WTC11 (cell line): ENCODE results near the gene CYP27C1. TPM values are rescaled to one million over a fixed set of nuclear protein-coding genes. Genes with fewer than 3 reads are reported as not detected.

Experiments
- ATAC-seq: fragments of 200-7000 bp; cut with Tn5 transposase; 2 replicates; pipeline ENCODE4 v1.10.0; 2021; ENCODE audit warnings: mild to moderate bottlenecking, moderate library complexity
- CTCF ChIA-PET: fragments of 300-600 bp; sonication (Branson Sonifier 250); formaldehyde crosslinking; loops from one replicate; lab custom pipeline; 2021; ENCODE audit warnings: antibody characterized with exemption; lab: Charles Lee
- POLR2A ChIA-PET: fragments of 350-600 bp; sonication (Branson Sonifier 250); formaldehyde crosslinking; loops from one replicate; lab custom pipeline; 2021; ENCODE audit warnings: antibody characterized with exemption; lab: Charles Lee
- DNase-seq: peaks from one replicate; pipeline ENCODE4 v3.0.0; 2021; ENCODE audit warnings: low spot score
- H3K27ac Mint-ChIP-seq: 2 replicates; pipeline ENCODE4 v1.8.0; 2021; ENCODE audit warnings: mixed read lengths
- H3K27me3 Mint-ChIP-seq: 2 replicates; pipeline ENCODE4 v1.8.0; 2021; ENCODE audit warnings: low read depth, mild to moderate bottlenecking, moderate library complexity, mixed read lengths
- H3K36me3 Mint-ChIP-seq: 2 replicates; pipeline ENCODE4 v1.8.0; 2021; ENCODE audit warnings: mixed read lengths
- H3K4me1 Mint-ChIP-seq: 2 replicates; pipeline ENCODE4 v1.8.0; 2022; ENCODE audit warnings: mixed read lengths
- H3K4me3 Mint-ChIP-seq: 2 replicates; pipeline ENCODE4 v1.8.0; 2021; ENCODE audit warnings: mild to moderate bottlenecking, moderate library complexity, mixed read lengths
- H3K9me3 Mint-ChIP-seq: 2 replicates; pipeline ENCODE4 v1.8.0; 2021; ENCODE audit warnings: mixed read lengths
- ARID4B ChIP-seq: sonication (generic); formaldehyde crosslinking; IDR thresholded peaks from 2 replicates; pipeline ENCODE4 v1.8.0; 2023; ENCODE audit warnings: missing genetic modification reagents, mild to moderate bottlenecking, borderline replicate concordance
- ATF1 ChIP-seq: sonication (generic); formaldehyde crosslinking; IDR thresholded peaks from 2 replicates; pipeline ENCODE4 v1.8.1; 2023; ENCODE audit warnings: mild to moderate bottlenecking, moderate library complexity, missing genetic modification reagents
- ATF2 ChIP-seq: sonication (generic); formaldehyde crosslinking; IDR thresholded peaks from 2 replicates; pipeline ENCODE4 v1.8.1; 2022; ENCODE audit warnings: low read depth, missing genetic modification reagents, borderline replicate concordance
- CDX4 ChIP-seq: fragments of 250-450 bp; sonication (Bioruptor Pico); IDR thresholded peaks from 2 replicates; pipeline ENCODE4 v1.9.0; 2021; ENCODE audit warnings: moderate library complexity, mild to moderate bottlenecking, inconsistent platforms, borderline replicate concordance
- CREB1 ChIP-seq: sonication (generic); formaldehyde crosslinking; IDR thresholded peaks from 2 replicates; pipeline ENCODE4 v1.8.0; 2023; ENCODE audit warnings: mild to moderate bottlenecking, missing genetic modification reagents
- E2F1 ChIP-seq: sonication (generic); formaldehyde crosslinking; IDR thresholded peaks from 2 replicates; pipeline ENCODE4 v1.8.0; 2022; ENCODE audit warnings: mild to moderate bottlenecking, missing genetic modification reagents
- E2F4 ChIP-seq: sonication (generic); formaldehyde crosslinking; IDR thresholded peaks from 2 replicates; pipeline ENCODE4 v1.8.1; 2022; ENCODE audit warnings: low read depth, mild to moderate bottlenecking, moderate library complexity, missing genetic modification reagents, borderline replicate concordance
- ERG ChIP-seq: fragments of 250-450 bp; sonication (Bioruptor Pico); IDR thresholded peaks from 2 replicates; pipeline ENCODE4 v1.8.0; 2021; ENCODE audit warnings: mild to moderate bottlenecking
- ETV6 ChIP-seq: sonication (generic); formaldehyde crosslinking; IDR thresholded peaks from 2 replicates; pipeline ENCODE4 v1.8.1; 2022; ENCODE audit warnings: mild to moderate bottlenecking, missing genetic modification reagents
- GABPB1 ChIP-seq: sonication (generic); formaldehyde crosslinking; IDR thresholded peaks from 2 replicates; pipeline ENCODE4 v1.8.1; 2023; ENCODE audit warnings: mild to moderate bottlenecking, missing genetic modification reagents
- GRHL2 ChIP-seq: fragments of 250-450 bp; sonication (Bioruptor Pico); IDR thresholded peaks from 2 replicates; pipeline ENCODE4 v1.8.0; 2022; ENCODE audit warnings: mild to moderate bottlenecking, moderate library complexity; ENCODE audit not compliant: insufficient replicate concordance, severe bottlenecking
- MAX ChIP-seq: sonication (generic); formaldehyde crosslinking; IDR thresholded peaks from 2 replicates; pipeline ENCODE4 v1.8.0; 2022; ENCODE audit warnings: mild to moderate bottlenecking, missing genetic modification reagents
- MLX ChIP-seq: sonication (generic); formaldehyde crosslinking; IDR thresholded peaks from 2 replicates; pipeline ENCODE4 v1.8.1; 2023; ENCODE audit warnings: mild to moderate bottlenecking, missing genetic modification reagents, moderate library complexity
- NFATC4 ChIP-seq: fragments of 250-450 bp; sonication (Bioruptor Pico); IDR thresholded peaks from 2 replicates; pipeline ENCODE4 v1.9.0; 2021; ENCODE audit warnings: mild to moderate bottlenecking
- NR2C2 ChIP-seq: sonication (generic); formaldehyde crosslinking; IDR thresholded peaks from 2 replicates; pipeline ENCODE4 v1.8.0; 2022; ENCODE audit warnings: mild to moderate bottlenecking, missing genetic modification reagents
- TCF7 ChIP-seq: sonication (generic); formaldehyde crosslinking; IDR thresholded peaks from 2 replicates; pipeline ENCODE4 v1.8.0; 2022; ENCODE audit warnings: mild to moderate bottlenecking, low read depth, missing genetic modification reagents, moderate library complexity
- ZBTB43 ChIP-seq: sonication (generic); formaldehyde crosslinking; IDR thresholded peaks from 2 replicates; pipeline ENCODE4 v1.8.1; 2023; ENCODE audit warnings: mild to moderate bottlenecking, missing genetic modification reagents
- ZNF121 ChIP-seq: sonication (generic); formaldehyde crosslinking; IDR thresholded peaks from 2 replicates; pipeline ENCODE4 v1.8.0; 2023; ENCODE audit warnings: missing genetic modification reagents
- ZNF396 ChIP-seq: fragments of 250-450 bp; sonication (Bioruptor Pico); IDR thresholded peaks from 2 replicates; pipeline ENCODE4 v1.8.0; 2021; ENCODE audit warnings: mild to moderate bottlenecking, moderate library complexity, borderline replicate concordance
- total RNA-seq: library from RNA; stranded (reverse); gene quantifications from 3 replicates; pipeline ENCODE4 v1.2.3, GENCODE V29; 2021

CYP27C1 gene
- total RNA-seq, 1 experiment from 2014 or later, result 2.4 TPM

- TF ChIP-seq ERG (no peak), CREB1 (no peak), NR2C2 (CRISPR knock-in tag) (no peak), E2F4 (CRISPR knock-in tag) (no peak), ATF1 (CRISPR knock-in tag) (no peak), GABPB1 (CRISPR knock-in tag) (no peak), MAX (no peak), CDX4 (CRISPR knock-in tag) (no peak), ARID4B (CRISPR knock-in tag) (no peak), ZNF121 (CRISPR knock-in tag) (no peak), E2F1 (no peak), GRHL2 (no peak)
These were observed 65.0 kb downstream of the CYP27C1 start (continued) for GRCh38 chr2:127155028-127155581.

- ATAC-seq (no peak), DNase-seq (no peak)
- POLR2A ChIA-PET, result no interaction called here
- Mint-ChIP-seq H3K9me3 (peaks cover 22% of the 10 kb centered on the region), H3K27me3 (no peaks in the 10 kb centered on the region), H3K36me3 (peaks cover 8% of the 10 kb centered on the region), H3K27ac (no peak overlapping the region), H3K4me1 (peaks cover 20% of the 10 kb centered on the region), H3K4me3 (no peak overlapping the region)
- CTCF ChIA-PET, result interaction anchor here (0.8 to 0.9 kb wide), 4 partner anchors 19 to 86 kb away, joined by 3 to 6 read pairs (median 4); partner anchors contain the start of gene BIN1
- TF ChIP-seq NR2C2 (CRISPR knock-in tag) (no peak), NFATC4 (CRISPR knock-in tag) (no peak), MLX (CRISPR knock-in tag) (no peak), ARID4B (CRISPR knock-in tag) (no peak), ATF2 (CRISPR knock-in tag) (no peak), ZNF396 (CRISPR knock-in tag) (no peak), ZBTB43 (no peak), TCF7 (CRISPR knock-in tag) (no peak), ETV6 (CRISPR knock-in tag) (no peak)
These were observed 65.7 kb downstream of the CYP27C1 start for GRCh38 chr2:127154396-127154795.
